ENCODE results near the gene ISX. TPM values are rescaled to one million over a fixed set of nuclear protein-coding genes. Genes with fewer than 3 reads are reported as not detected.

The ISX gene
- polyA plus RNA-seq, 4 donors: 22.4 to 131 (median 54.7) TPM

- H3K27ac ChIP-seq (ENCODE audit: low read depth in 1 of 3, low read length in 2 of 3): no peak overlapping the region
- peaks cover 0 to 3% of the 10 kb centered on the region in 2 donors for H3K9me3 ChIP-seq (ENCODE audit: control insufficient read depth in 2 of 2, insufficient read depth in 1 of 2, low read depth in 1 of 2, low read length in 1 of 2)
- H3K36me3 ChIP-seq (ENCODE audit: control insufficient read depth in 3 of 3, insufficient read depth in 2 of 3, low read depth in 1 of 3, low read length in 3 of 3): no peaks in the 10 kb centered on the region
- FAIRE-seq (no peak), DNase-seq (peak in 1 of 2 donors; percentile 16)
- no peak overlapping the region for H3K4me3 ChIP-seq (ENCODE audit: low read depth in 1 of 3, low read length in 3 of 3)
- peaks cover 0 to 2% (median 0%) of the 10 kb centered on the region in 3 donors for H3K4me1 ChIP-seq (ENCODE audit: control insufficient read depth in 3 of 3, insufficient read depth in 2 of 3, low read depth in 1 of 3, low read length in 2 of 3)
- peaks cover 0 to 2% (median 0%) of the 10 kb centered on the region in 3 donors for H3K27me3 ChIP-seq (ENCODE audit: control insufficient read depth in 3 of 3, insufficient read depth in 3 of 3, low read length in 3 of 3)
These were observed 9.5 kb upstream of the ISX start for GRCh38 chr22:35056486-35056885.

GRCh38 chr22:35057155-35057554, 8.8 kb upstream of the ISX start:
- H3K4me1 ChIP-seq (ENCODE audit: control insufficient read depth in 3 of 3, insufficient read depth in 2 of 3, low read depth in 1 of 3, low read length in 2 of 3): peaks cover 0 to 2% (median 0%) of the 10 kb centered on the region in 3 donors
- 95 to 100% (median 96%) methylated on average over 1 of the region's 1 CpG for WGBS, 3 donors
- no peak for FAIRE-seq
- H3K9me3 ChIP-seq (ENCODE audit: control insufficient read depth in 2 of 2, insufficient read depth in 1 of 2, low read depth in 1 of 2, low read length in 1 of 2): peaks cover 0 to 3% of the 10 kb centered on the region in 2 donors
- H3K27ac ChIP-seq (ENCODE audit: low read depth in 1 of 3, low read length in 2 of 3): no peak overlapping the region
- H3K27me3 ChIP-seq (ENCODE audit: control insufficient read depth in 3 of 3, insufficient read depth in 3 of 3, low read length in 3 of 3): peaks cover 0 to 2% (median 0%) of the 10 kb centered on the region in 3 donors
- DNase-seq: no peak
- H3K36me3 ChIP-seq (ENCODE audit: control insufficient read depth in 3 of 3, insufficient read depth in 2 of 3, low read depth in 1 of 3, low read length in 3 of 3): no peaks in the 10 kb centered on the region
- H3K4me3 ChIP-seq (ENCODE audit: low read depth in 1 of 3, low read length in 3 of 3): no peak overlapping the region

DNA sequence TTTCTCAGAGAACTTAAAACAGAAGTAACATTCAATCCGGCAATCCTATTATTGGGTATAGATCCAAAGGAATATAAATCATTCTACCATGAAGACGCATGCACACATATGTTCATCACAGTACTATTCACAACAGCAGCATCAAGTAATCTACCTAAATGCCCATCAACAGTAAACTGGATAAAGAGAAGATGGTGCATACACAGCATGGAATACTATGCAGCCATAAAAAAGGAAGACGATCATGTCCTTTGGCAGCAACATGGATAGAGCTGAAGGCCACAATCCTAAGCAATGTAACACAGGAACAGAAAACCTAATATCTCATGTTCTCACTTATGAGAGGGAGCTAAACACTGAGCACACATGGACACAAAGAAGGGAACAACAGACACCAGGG, 6.3 kb upstream of the ISX start:
- 93 to 96% (median 95%) methylated on average over 3 of the region's 3 CpGs for WGBS, 3 donors
- FAIRE-seq (no peak), DNase-seq (no peak)
- Histone ChIP-seq H3K9me3 (ENCODE audit: control insufficient read depth in 2 of 2, insufficient read depth in 1 of 2, low read depth in 1 of 2, low read length in 1 of 2) (peaks cover 0 to 3% of the 10 kb centered on the region in 2 donors), H3K36me3 (ENCODE audit: control insufficient read depth in 3 of 3, insufficient read depth in 2 of 3, low read depth in 1 of 3, low read length in 3 of 3) (no peaks in the 10 kb centered on the region), H3K4me3 (ENCODE audit: low read depth in 1 of 3, low read length in 3 of 3) (no peak overlapping the region), H3K27me3 (ENCODE audit: control insufficient read depth in 3 of 3, insufficient read depth in 3 of 3, low read length in 3 of 3) (no peaks in the 10 kb centered on the region), H3K27ac (ENCODE audit: low read depth in 1 of 3, low read length in 2 of 3) (no peak overlapping the region), H3K4me1 (ENCODE audit: control insufficient read depth in 3 of 3, insufficient read depth in 2 of 3, low read depth in 1 of 3, low read length in 2 of 3) (peaks cover 0 to 3% (median 2%) of the 10 kb centered on the region in 3 donors)

GRCh38 chr22:35064664-35065063, 1.3 kb upstream of the ISX start:
- WGBS, 3 donors: 92 to 94% (median 92%) methylated on average over 1 of the region's 1 CpG
- H3K27ac ChIP-seq (ENCODE audit: low read depth in 1 of 3, low read length in 2 of 3): peak overlapping the region in 1 of 3 donors; percentile 71

DNA sequence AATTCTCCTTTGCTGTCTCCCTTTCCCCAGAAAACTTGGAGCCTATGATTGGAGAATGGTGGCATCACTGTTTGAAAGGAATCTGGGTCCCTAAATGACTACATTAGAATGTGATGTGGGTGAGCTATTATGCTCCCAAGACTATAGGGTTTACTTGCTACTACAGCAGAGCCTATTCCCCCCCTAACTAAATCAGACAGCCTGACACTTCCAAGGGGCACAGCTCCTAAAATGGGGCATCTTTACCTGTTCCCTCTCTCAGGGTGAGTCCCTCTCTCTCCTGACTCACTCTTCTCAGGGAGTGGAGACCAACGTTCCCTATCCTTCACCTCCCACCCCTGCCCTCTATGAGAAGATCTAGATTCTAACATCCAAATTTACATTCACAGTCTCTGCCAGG, 775 bp upstream of the ISX start:
- no peak for FAIRE-seq
- peaks cover 0 to 15% (median 5%) of the 10 kb centered on the region in 3 donors for H3K4me1 ChIP-seq (ENCODE audit: control insufficient read depth in 3 of 3, insufficient read depth in 2 of 3, low read depth in 1 of 3, low read length in 2 of 3)
- DNase-seq: no peak
- H3K36me3 ChIP-seq (ENCODE audit: control insufficient read depth in 3 of 3, insufficient read depth in 2 of 3, low read depth in 1 of 3, low read length in 3 of 3): peaks cover 0 to 12% (median 0%) of the 10 kb centered on the region in 3 donors
- no peaks in the 10 kb centered on the region for H3K27me3 ChIP-seq (ENCODE audit: control insufficient read depth in 3 of 3, insufficient read depth in 3 of 3, low read length in 3 of 3)
- no peaks in the 10 kb centered on the region for H3K9me3 ChIP-seq (ENCODE audit: control insufficient read depth in 2 of 2, insufficient read depth in 1 of 2, low read depth in 1 of 2, low read length in 1 of 2)
- H3K4me3 ChIP-seq (ENCODE audit: low read depth in 1 of 3, low read length in 3 of 3): no peak overlapping the region
- H3K27ac ChIP-seq (ENCODE audit: low read depth in 1 of 3, low read length in 2 of 3): peak overlapping the region in 2 of 3 donors; percentile 46 to 71
- 20 to 54% methylated on average over 1 of the region's 1 CpG; no CpG with 5 or more reads in 1 of the 3 donors for WGBS, 3 donors

More at GRCh38 chr22:35064664-35065063, 1.3 kb upstream of the ISX start:
- peak; percentile 49 to 85 for DNase-seq
- peaks cover 0 to 10% (median 0%) of the 10 kb centered on the region in 3 donors for H3K36me3 ChIP-seq (ENCODE audit: control insufficient read depth in 3 of 3, insufficient read depth in 2 of 3, low read depth in 1 of 3, low read length in 3 of 3)
- H3K9me3 ChIP-seq (ENCODE audit: control insufficient read depth in 2 of 2, insufficient read depth in 1 of 2, low read depth in 1 of 2, low read length in 1 of 2): no peaks in the 10 kb centered on the region
- H3K4me1 ChIP-seq (ENCODE audit: control insufficient read depth in 3 of 3, insufficient read depth in 2 of 3, low read depth in 1 of 3, low read length in 2 of 3): peaks cover 0 to 11% (median 5%) of the 10 kb centered on the region in 3 donors
- FAIRE-seq: no peak
- no peaks in the 10 kb centered on the region for H3K27me3 ChIP-seq (ENCODE audit: control insufficient read depth in 3 of 3, insufficient read depth in 3 of 3, low read length in 3 of 3)
- no peak overlapping the region for H3K4me3 ChIP-seq (ENCODE audit: low read depth in 1 of 3, low read length in 3 of 3)

- Histone ChIP-seq H3K4me3 (ENCODE audit: low read depth in 1 of 3, low read length in 3 of 3) (peak overlapping the region; percentile 51 to 59 (median 59)), H3K9me3 (ENCODE audit: control insufficient read depth in 2 of 2, insufficient read depth in 1 of 2, low read depth in 1 of 2, low read length in 1 of 2) (no peaks in the 10 kb centered on the region), H3K27ac (ENCODE audit: low read depth in 1 of 3, low read length in 2 of 3) (peak overlapping the region; percentile 49 to 74 (median 71)), H3K36me3 (ENCODE audit: control insufficient read depth in 3 of 3, insufficient read depth in 2 of 3, low read depth in 1 of 3, low read length in 3 of 3) (peaks cover 0 to 23% (median 0%) of the 10 kb centered on the region in 3 donors), H3K4me1 (ENCODE audit: control insufficient read depth in 3 of 3, insufficient read depth in 2 of 3, low read depth in 1 of 3, low read length in 2 of 3) (peaks cover 0 to 15% (median 5%) of the 10 kb centered on the region in 3 donors), H3K27me3 (ENCODE audit: control insufficient read depth in 3 of 3, insufficient read depth in 3 of 3, low read length in 3 of 3) (no peaks in the 10 kb centered on the region)
- peak; percentile 33 to 49 for DNase-seq
- FAIRE-seq: no peak
- WGBS, 3 donors: 28 to 58% (median 52%) methylated on average over 7 of the region's 7 CpGs
These were observed 810 bp downstream of the ISX start for GRCh38 chr22:35066768-35067167.

DNA sequence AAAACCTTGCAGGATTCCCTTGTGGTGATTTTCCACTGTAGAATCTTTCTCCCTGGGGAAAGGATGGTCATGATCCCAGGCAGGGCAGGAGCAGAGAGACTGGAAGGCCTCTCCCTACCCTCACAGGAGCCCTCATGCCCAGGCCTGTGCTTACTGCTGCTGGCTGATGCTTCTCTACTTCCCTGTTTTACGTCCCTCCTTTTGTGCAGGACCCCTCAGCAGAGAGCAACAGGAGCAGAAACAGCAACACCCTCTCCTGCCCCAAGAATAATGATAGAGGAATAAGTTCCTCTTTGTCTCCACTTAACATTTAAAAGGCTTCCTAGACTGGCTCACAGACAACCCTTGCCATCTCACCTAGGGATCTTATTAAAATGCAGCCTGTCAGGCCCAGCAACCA, 3.6 kb downstream of the ISX start:
- Histone ChIP-seq H3K4me1 (ENCODE audit: control insufficient read depth in 3 of 3, insufficient read depth in 2 of 3, low read depth in 1 of 3, low read length in 2 of 3) (peaks cover 0 to 17% (median 5%) of the 10 kb centered on the region in 3 donors), H3K9me3 (ENCODE audit: control insufficient read depth in 2 of 2, insufficient read depth in 1 of 2, low read depth in 1 of 2, low read length in 1 of 2) (no peaks in the 10 kb centered on the region), H3K4me3 (ENCODE audit: low read depth in 1 of 3, low read length in 3 of 3) (peak overlapping the region in 2 of 3 donors; percentile 24 to 59), H3K27me3 (ENCODE audit: control insufficient read depth in 3 of 3, insufficient read depth in 3 of 3, low read length in 3 of 3) (no peaks in the 10 kb centered on the region), H3K27ac (ENCODE audit: low read depth in 1 of 3, low read length in 2 of 3) (no peak overlapping the region), H3K36me3 (ENCODE audit: control insufficient read depth in 3 of 3, insufficient read depth in 2 of 3, low read depth in 1 of 3, low read length in 3 of 3) (peaks cover 0 to 35% (median 2%) of the 10 kb centered on the region in 3 donors)
- DNase-seq (no peak), FAIRE-seq (no peak)
- 33 to 60% (median 52%) methylated on average over 1 of the region's 1 CpG for whole genome bisulfite sequencing, 3 donors

GRCh38 chr22:35070451-35071093, 4.6 kb downstream of the ISX start:
- no peak for FAIRE-seq
- H3K36me3 ChIP-seq (ENCODE audit: control insufficient read depth in 3 of 3, insufficient read depth in 2 of 3, low read depth in 1 of 3, low read length in 3 of 3): peaks cover 0 to 38% (median 2%) of the 10 kb centered on the region in 3 donors
- peaks cover 0 to 10% (median 0%) of the 10 kb centered on the region in 3 donors for H3K4me1 ChIP-seq (ENCODE audit: control insufficient read depth in 3 of 3, insufficient read depth in 2 of 3, low read depth in 1 of 3, low read length in 2 of 3)
- H3K27me3 ChIP-seq (ENCODE audit: control insufficient read depth in 3 of 3, insufficient read depth in 3 of 3, low read length in 3 of 3): no peaks in the 10 kb centered on the region
- H3K4me3 ChIP-seq (ENCODE audit: low read depth in 1 of 3, low read length in 3 of 3): peak overlapping the region in 2 of 3 donors; percentile 24 to 59
- no peaks in the 10 kb centered on the region for H3K9me3 ChIP-seq (ENCODE audit: control insufficient read depth in 2 of 2, insufficient read depth in 1 of 2, low read depth in 1 of 2, low read length in 1 of 2)
- peak in 1 of 2 donors; percentile 43 for DNase-seq
- H3K27ac ChIP-seq (ENCODE audit: low read depth in 1 of 3, low read length in 2 of 3): no peak overlapping the region
- WGBS, 3 donors: 84 to 89% (median 88%) methylated on average over 2 of the region's 2 CpGs
